Measurements from ENCODE around the gene ZXDA. TPM values are rescaled to one million over a fixed set of nuclear protein-coding genes. Genes with fewer than 3 reads are reported as not detected.

The ZXDA gene
- total and polyA plus RNA-seq, 2 donors (not counting 3 experiments of a cell fraction or from before 2014, with no cell fraction given) = 2.4 to 5.4 TPM

GRCh38 chrX:57871463-57871862 is 38.8 kb downstream of the ZXDA start:
- Histone ChIP-seq H3K27me3 (ENCODE audit: control insufficient read depth in 2 of 2, insufficient read depth in 2 of 2, low read length in 2 of 2) (no peaks in the 10 kb centered on the region), H3K9me1 (replicated peaks; ENCODE audit: control insufficient read depth, extremely low read depth, insufficient read depth, low read length) (no peaks in the 10 kb centered on the region), H3K4me1 (ENCODE audit: control insufficient read depth, extremely low read depth, insufficient read depth, low read length) (no peaks in the 10 kb centered on the region), H2AFZ (ENCODE audit: low read depth, low read length) (no peak overlapping the region), H3K4me3 (replicated peaks in 1 of 3; ENCODE audit: insufficient read depth in 1 of 3, low read depth in 1 of 3, low read length in 3 of 3) (no peak overlapping the region), H3K9ac (replicated peaks; ENCODE audit: extremely low read depth, insufficient read depth, low read length) (no peak overlapping the region), H3K9me3 (replicated peaks; ENCODE audit: control insufficient read depth, insufficient read depth, low read length) (no peaks in the 10 kb centered on the region), H3K27ac (ENCODE audit: insufficient read depth, low read depth, low read length) (no peak overlapping the region), H3K79me2 (ENCODE audit: control insufficient read depth, insufficient read depth, low read length) (no peaks in the 10 kb centered on the region), H4K20me1 (replicated peaks; ENCODE audit: control insufficient read depth, extremely low read depth, insufficient read depth, low read length) (no peaks in the 10 kb centered on the region), H3K4me2 (ENCODE audit: insufficient read depth, low read length) (no peak overlapping the region), H3K36me3 (ENCODE audit: control insufficient read depth in 2 of 2, extremely low read depth in 1 of 2, insufficient read depth in 2 of 2, low read length in 2 of 2) (no peaks in the 10 kb centered on the region)
- intact Hi-C loops (cut with micrococcal nuclease) = no loop called here
- dilution Hi-C loops (cut with MboI; ENCODE audit: extremely low pct_ligation_motif_present, low sequenced_read_pairs) = no loop called here
- BruUV-seq (replicated peaks) = no TSS peak
- TF ChIP-seq POLR2A (IDR thresholded peaks at IDR 0.05; ENCODE audit: low read depth, low read length) (no peak), FOS (IDR thresholded peaks at IDR 0.05; ENCODE audit: borderline replicate concordance, insufficient read depth, low read length) (no peak), POLR2AphosphoS5 (IDR thresholded peaks at IDR 0.05; ENCODE audit: insufficient read depth, low read depth, low read length) (no peak), EZH2 (IDR thresholded peaks at IDR 0.05; ENCODE audit: borderline replicate concordance, low read depth, low read length, severe bottlenecking) (no peak), MYC (IDR thresholded peaks at IDR 0.05; ENCODE audit: low read depth, low read length) (no peak), JUN (IDR thresholded peaks at IDR 0.05; ENCODE audit: borderline replicate concordance, insufficient read depth, insufficient read length, low read depth) (no peak), MAX (IDR thresholded peaks at IDR 0.05; ENCODE audit: insufficient read depth, insufficient read length) (no peak), CTCF (IDR thresholded peaks at IDR 0.05; ENCODE audit: extremely low read depth in 1 of 2, insufficient read depth in 1 of 2, low read depth in 1 of 2, low read length in 2 of 2) (no peak), GATA2 (IDR thresholded peaks at IDR 0.05; ENCODE audit: insufficient read depth, insufficient read length, low read depth, low read length) (no peak)
- ChIA-PET POLR2A (no interaction called here), CTCF (no interaction called here)
- DNase-seq (ENCODE audit: low read depth, low spot score) (no peak), FAIRE-seq (no peak)

Other genes with a start within 250 kb of the ZXDA start
- gene NLRP2B, start 230.2 kb downstream of the ZXDA start, total RNA-seq = not detected in 2 replicates
- 0.01 TPM in 1 of 2 replicates, not detected in the other for gene NLRP2B, start 230.2 kb downstream of the ZXDA start, polyA plus RNA-seq

All from endothelial cell of umbilical vein (primary cell).